SK-N-SH (cell line): ENCODE measurements around the gene POU5F2. TPM values are rescaled to one million over a fixed set of nuclear protein-coding genes. Genes with fewer than 3 reads are reported as not detected.

Experiments used
- CTCF ChIA-PET: fragments of 300-600, 350-600 bp; formaldehyde crosslinking; extraction: SDS; loops from one replicate; lab custom pipeline; 2021; lab: Yijun Ruan, JAX
- POLR2A ChIA-PET: fragments of 350-600 bp; sonication (Branson Sonifier 250); formaldehyde crosslinking; extraction: SDS; loops from one replicate; lab custom pipeline; 2020; ENCODE audit warnings: antibody characterized with exemption, inconsistent platforms; lab: Yijun Ruan, JAX
- DNase-seq: peaks from one replicate; pipeline ENCODE4 v3.0.0; 2012
- H2AFZ ChIP-seq: fragments of 200-600 bp; sonication (generic); 2 replicates; pipeline ENCODE4 v1.8.1; 2016; ENCODE audit warnings: antibody characterized with exemption, mild to moderate bottlenecking, low read depth
- H3F3A ChIP-seq: fragments of 200-600 bp; sonication (generic); replicated peaks from 2 replicates; pipeline ENCODE3; 2016; ENCODE audit warnings: antibody characterized with exemption, mild to moderate bottlenecking; ENCODE audit not compliant: insufficient read depth
- H3K27ac ChIP-seq, 2 experiments: fragments of 200-500 bp in 1 of 2; fragments of 200-600 bp in 1 of 2; sonication (Bioruptor generic) in 1 of 2; sonication (generic), shearing (Covaris generic) in 1 of 2; 2 replicates each; pipeline versions ENCODE4 v1.5.1 to v1.6.1; 2014 to 2016; ENCODE audit warnings: low read depth in 2 of 2, inconsistent platforms in 1 of 2, low read length in 1 of 2, mild to moderate bottlenecking in 1 of 2, mixed read lengths in 1 of 2
- H3K27me3 ChIP-seq: fragments of 200-600 bp; sonication (generic), shearing (Covaris generic); 2 replicates; pipeline ENCODE4 v1.6.1; 2016; ENCODE audit warnings: mixed run types; ENCODE audit not compliant: insufficient read depth
- H3K36me3 ChIP-seq, 2 experiments: fragments of 200-500 bp in 1 of 2; fragments of 200-600 bp in 1 of 2; sonication (Bioruptor generic) in 1 of 2; sonication (generic) in 1 of 2; replicated peaks in 1 of 2; 2 replicates each; pipeline versions ENCODE3 to v1.5.1; 2014 to 2016; ENCODE audit warnings: low read length in 1 of 2, mild to moderate bottlenecking in 1 of 2; ENCODE audit not compliant: insufficient read depth in 2 of 2, control insufficient read depth in 1 of 2
- H3K4me1 ChIP-seq, 2 experiments: fragments of 200-500 bp in 1 of 2; fragments of 200-600 bp in 1 of 2; sonication (Bioruptor generic) in 1 of 2; sonication (generic), shearing (Covaris generic) in 1 of 2; 2 replicates each; pipeline versions ENCODE4 v1.5.1 to v1.6.1; 2014 to 2016; ENCODE audit warnings: low read depth in 1 of 2, low read length in 1 of 2, mixed run types in 1 of 2; ENCODE audit not compliant: insufficient read depth in 2 of 2, control insufficient read depth in 1 of 2
- H3K4me2 ChIP-seq: fragments of 200-600 bp; sonication (generic), shearing (Covaris generic); 2 replicates; pipeline ENCODE4 v1.6.1; 2017; ENCODE audit warnings: mixed run types
- H3K4me3 ChIP-seq, 2 experiments: fragments of 200-500 bp in 1 of 2; fragments of 200-600 bp in 1 of 2; sonication (Bioruptor generic) in 1 of 2; sonication (generic), shearing (Covaris generic) in 1 of 2; 2 replicates each; pipeline versions ENCODE4 v1.5.1 to v1.8.1; 2014 to 2016; ENCODE audit warnings: low read depth in 2 of 2, inconsistent platforms in 1 of 2, low read length in 1 of 2, mild to moderate bottlenecking in 1 of 2, mixed read lengths in 1 of 2, moderate library complexity in 1 of 2
- H3K79me2 ChIP-seq: fragments of 200-600 bp; sonication (generic); 2 replicates; pipeline ENCODE4 v1.8.1; 2017; ENCODE audit warnings: mild to moderate bottlenecking; ENCODE audit not compliant: insufficient read depth
- H3K9ac ChIP-seq: fragments of 200-600 bp; sonication (generic); 2 replicates; pipeline ENCODE4 v1.6.1; 2017; ENCODE audit warnings: mixed run types
- H3K9me2 ChIP-seq: fragments of 200-600 bp; sonication (generic); 2 replicates; pipeline ENCODE4 v1.6.1; 2017; ENCODE audit warnings: mixed run types
- H3K9me3 ChIP-seq: fragments of 200-600 bp; sonication (generic); 2 replicates; pipeline ENCODE4 v1.6.1; 2017; ENCODE audit warnings: mixed run types, mild to moderate bottlenecking, moderate library complexity
- H4K20me1 ChIP-seq: fragments of 200-600 bp; sonication (generic); 2 replicates; pipeline ENCODE4 v1.6.1; 2017; ENCODE audit warnings: mild to moderate bottlenecking, mixed run types; ENCODE audit not compliant: insufficient read depth
- CHD2 ChIP-seq: fragments of 150-350 bp; IDR thresholded peaks from 2 replicates; pipeline ENCODE4 v1.6.1; 2018; ENCODE audit warnings: low read length; ENCODE audit not compliant: partially characterized antibody
- EP300 ChIP-seq, 2 experiments: IDR thresholded peaks; 2 replicates each; pipeline versions ENCODE4 v1.4.0 to v1.6.1; 2012; ENCODE audit warnings: borderline replicate concordance in 1 of 2, low read depth in 1 of 2, low read length in 1 of 2
- FOSL2 ChIP-seq: IDR thresholded peaks from 2 replicates; pipeline ENCODE4 v1.4.0; 2012; ENCODE audit warnings: low read depth, mild to moderate bottlenecking, moderate library complexity, borderline replicate concordance
- FOXJ3 ChIP-seq: sonication (generic); formaldehyde crosslinking; IDR thresholded peaks from 2 replicates; pipeline ENCODE4 v1.5.1; 2020; ENCODE audit warnings: mild to moderate bottlenecking, missing genetic modification reagents
- GATA2 ChIP-seq: sonication (generic); formaldehyde crosslinking; IDR thresholded peaks from 2 replicates; pipeline ENCODE4 v1.5.0; 2020; ENCODE audit warnings: mild to moderate bottlenecking, missing genetic modification reagents
- JUND ChIP-seq: IDR thresholded peaks from 2 replicates; pipeline ENCODE4 v1.4.0; 2012
- MXI1 ChIP-seq: IDR thresholded peaks from 2 replicates; pipeline ENCODE4 v1.6.1; 2012; ENCODE audit warnings: mild to moderate bottlenecking, low read depth, low read length, improper control_type of control experiment
- PBX3 ChIP-seq: IDR thresholded peaks from 2 replicates; pipeline ENCODE4; 2012
- TCF12 ChIP-seq: IDR thresholded peaks from 2 replicates; pipeline ENCODE4 v1.4.0; 2012
- ZBTB33 ChIP-seq: IDR thresholded peaks from 2 replicates; pipeline ENCODE4 v1.4.0; 2012; ENCODE audit warnings: low read depth, borderline replicate concordance
- WGBS: methylation state at CpG from one replicate; pipeline ENCODE4 v1.1.6; 2017; ENCODE audit warnings: low lambda C conversion rate; 5-methylcytosine and 5-hydroxymethylcytosine counted together
- polyA plus RNA-seq, 3 experiments: library from polyadenylated mRNA; depleted of rRNA; stranded (reverse); fragments of >200 nt; gene quantifications; 2 replicates each; pipeline ENCODE4 v1.2.3, GENCODE V29; 2012
- TF ChIP-seq, protein P1 (sequence below): IDR thresholded peaks from 2 replicates; pipeline ENCODE4 v1.6.1; 2012; ENCODE audit warnings: mild to moderate bottlenecking, low read depth, low read length, moderate library complexity

POU5F2 gene
- polyA plus RNA-seq, 1 of the 3 experiments (the other 2 are of a cell fraction) = 0.02 TPM

DNA sequence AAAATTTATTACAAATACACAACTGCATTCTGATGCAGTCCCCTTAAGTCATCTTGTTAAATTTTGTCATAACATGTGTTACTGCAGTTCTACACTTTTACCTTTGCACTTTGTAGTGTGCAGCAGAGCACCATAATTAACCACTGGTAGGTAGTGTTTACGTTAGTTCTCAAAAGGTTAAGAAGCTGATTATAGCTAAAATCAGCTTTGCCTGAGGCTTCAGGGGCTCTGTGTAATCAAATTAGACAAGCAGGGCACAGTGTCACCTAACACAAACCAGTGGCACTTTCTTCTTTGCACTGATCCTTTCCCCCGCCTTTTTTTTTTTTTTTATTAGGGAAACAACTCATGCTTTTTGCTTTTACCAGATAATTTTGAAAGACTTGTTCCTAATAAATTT lies 26.1 kb downstream of the POU5F2 start:
- H3K4me1 ChIP-seq = peaks cover 0 to 7% of the 10 kb centered on the region in 2 experiments; a peak in 2 of 4 replicates
- no peaks in the 10 kb centered on the region for H3K36me3 ChIP-seq
- H3K27ac ChIP-seq = no peak overlapping the region
- ChIA-PET CTCF (interaction anchor here (1.1 kb wide), 1 partner anchor 9 kb away, joined by 3 read pairs; no protein-coding TSS in a partner anchor), POLR2A (no interaction called here)
- H3K9ac ChIP-seq = no peak overlapping the region
- no peaks in the 10 kb centered on the region for H3F3A ChIP-seq
- H3K27me3 ChIP-seq = no peaks in the 10 kb centered on the region
- no peaks in the 10 kb centered on the region for H4K20me1 ChIP-seq
- no peaks in the 10 kb centered on the region for H3K79me2 ChIP-seq
- H3K4me3 ChIP-seq = no peak overlapping the region
- 85% methylated on average over 2 of the region's 2 CpGs for WGBS
- H3K9me2 ChIP-seq = no peaks in the 10 kb centered on the region
- no peaks in the 10 kb centered on the region for H3K9me3 ChIP-seq
- peak; percentile 20 for DNase-seq
- no peak for TF ChIP-seq ZBTB33
- TF ChIP-seq GATA2 (CRISPR knock-in tag) = peak; percentile 26; the same call in 1 of the 2 replicates
- TF ChIP-seq CHD2 = peak; percentile 11
- peak; percentile 37; the same call in 1 of the 2 replicates for TF ChIP-seq FOXJ3
- H2AFZ ChIP-seq = no peak overlapping the region
- no peak overlapping the region for H3K4me2 ChIP-seq

- DNase-seq = no peak
- Histone ChIP-seq H3F3A (peaks cover 3% of the 10 kb centered on the region), H3K9me3 (no peaks in the 10 kb centered on the region), H2AFZ (no peak overlapping the region), H3K27me3 (no peaks in the 10 kb centered on the region), H3K4me2 (no peak overlapping the region), H3K4me1 (peaks cover 0 to 5% of the 10 kb centered on the region in 2 experiments; a peak in 2 of 4 replicates), H3K4me3 (no peak overlapping the region), H3K79me2 (no peaks in the 10 kb centered on the region), H3K36me3 (no peaks in the 10 kb centered on the region), H3K9ac (no peak overlapping the region), H3K27ac (no peak overlapping the region), H3K9me2 (no peaks in the 10 kb centered on the region), H4K20me1 (no peaks in the 10 kb centered on the region)
- CTCF ChIA-PET = interaction anchor here (0.6 kb wide), 1 partner anchor 26 kb away, joined by 3 read pairs; no protein-coding TSS in a partner anchor
- 100% methylated on average over 6 of the region's 6 CpGs for whole genome bisulfite sequencing
- TF ChIP-seq EP300 (IDR thresholded peaks at IDR 0.05; ENCODE audit: borderline replicate concordance in 1 of 2, low read depth in 1 of 2, low read length in 1 of 2) = no peak
- POLR2A ChIA-PET = no interaction called here
Observed at GRCh38 chr5:93708442-93708841, 33.0 kb downstream of the POU5F2 start.

DNA sequence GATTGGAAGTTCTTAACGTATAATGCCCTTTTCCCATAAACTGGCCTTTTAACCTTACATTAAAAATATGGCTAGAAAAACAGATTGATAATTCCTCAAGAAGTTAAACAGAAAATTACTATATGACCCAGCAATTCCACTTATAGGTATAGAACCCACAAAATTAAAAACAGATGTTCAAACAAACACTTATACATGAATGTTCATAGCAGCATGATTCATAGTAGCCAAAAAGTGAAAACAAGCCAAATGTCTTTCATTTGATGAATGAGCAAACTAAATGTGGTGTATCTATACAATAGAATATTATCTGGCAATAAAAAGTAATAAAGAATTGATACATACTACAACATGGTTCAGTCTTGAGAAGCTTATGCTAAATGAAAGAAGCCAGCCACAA lies 35.5 kb downstream of the POU5F2 start:
- Histone ChIP-seq H3K9me3 (no peaks in the 10 kb centered on the region), H3K4me1 (peaks cover 0 to 5% of the 10 kb centered on the region in 2 experiments; a peak in 2 of 4 replicates), H3K9me2 (no peaks in the 10 kb centered on the region), H3K4me2 (no peak overlapping the region), H2AFZ (no peak overlapping the region), H3K27me3 (no peaks in the 10 kb centered on the region), H3K27ac (no peak overlapping the region), H3K79me2 (no peaks in the 10 kb centered on the region), H3K4me3 (no peak overlapping the region), H4K20me1 (no peaks in the 10 kb centered on the region), H3F3A (peaks cover 3% of the 10 kb centered on the region), H3K9ac (no peak overlapping the region), H3K36me3 (no peaks in the 10 kb centered on the region)
- POLR2A ChIA-PET = no interaction called here
- 64% methylated on average over 1 of the region's 1 CpG for WGBS
- no peak for DNase-seq
- CTCF ChIA-PET = interaction anchor here (1.1 kb wide), 1 partner anchor 8 kb away, joined by 3 read pairs; no protein-coding TSS in a partner anchor
- TF ChIP-seq EP300 (IDR thresholded peaks at IDR 0.05; ENCODE audit: borderline replicate concordance in 1 of 2, low read depth in 1 of 2, low read length in 1 of 2) (peak in 1 of 2 experiments; percentile 34; a peak in 1 of 4 replicates), TCF12 (peak; percentile 93), CHD2 (no peak), FOSL2 (peak; percentile 60; the same call in 1 of the 2 replicates), JUND (peak; percentile 64; the same call in 1 of the 2 replicates), PBX3 (peak; percentile 71), MXI1 (no peak), ZBTB33 (no peak)
- TF ChIP-seq, protein P1, sequence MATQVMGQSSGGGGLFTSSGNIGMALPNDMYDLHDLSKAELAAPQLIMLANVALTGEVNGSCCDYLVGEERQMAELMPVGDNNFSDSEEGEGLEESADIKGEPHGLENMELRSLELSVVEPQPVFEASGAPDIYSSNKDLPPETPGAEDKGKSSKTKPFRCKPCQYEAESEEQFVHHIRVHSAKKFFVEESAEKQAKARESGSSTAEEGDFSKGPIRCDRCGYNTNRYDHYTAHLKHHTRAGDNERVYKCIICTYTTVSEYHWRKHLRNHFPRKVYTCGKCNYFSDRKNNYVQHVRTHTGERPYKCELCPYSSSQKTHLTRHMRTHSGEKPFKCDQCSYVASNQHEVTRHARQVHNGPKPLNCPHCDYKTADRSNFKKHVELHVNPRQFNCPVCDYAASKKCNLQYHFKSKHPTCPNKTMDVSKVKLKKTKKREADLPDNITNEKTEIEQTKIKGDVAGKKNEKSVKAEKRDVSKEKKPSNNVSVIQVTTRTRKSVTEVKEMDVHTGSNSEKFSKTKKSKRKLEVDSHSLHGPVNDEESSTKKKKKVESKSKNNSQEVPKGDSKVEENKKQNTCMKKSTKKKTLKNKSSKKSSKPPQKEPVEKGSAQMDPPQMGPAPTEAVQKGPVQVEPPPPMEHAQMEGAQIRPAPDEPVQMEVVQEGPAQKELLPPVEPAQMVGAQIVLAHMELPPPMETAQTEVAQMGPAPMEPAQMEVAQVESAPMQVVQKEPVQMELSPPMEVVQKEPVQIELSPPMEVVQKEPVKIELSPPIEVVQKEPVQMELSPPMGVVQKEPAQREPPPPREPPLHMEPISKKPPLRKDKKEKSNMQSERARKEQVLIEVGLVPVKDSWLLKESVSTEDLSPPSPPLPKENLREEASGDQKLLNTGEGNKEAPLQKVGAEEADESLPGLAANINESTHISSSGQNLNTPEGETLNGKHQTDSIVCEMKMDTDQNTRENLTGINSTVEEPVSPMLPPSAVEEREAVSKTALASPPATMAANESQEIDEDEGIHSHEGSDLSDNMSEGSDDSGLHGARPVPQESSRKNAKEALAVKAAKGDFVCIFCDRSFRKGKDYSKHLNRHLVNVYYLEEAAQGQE = no peak
